Epithelial cell of esophagus (primary cell): ENCODE measurements around the gene GARIN5A.

Source experiments
- DNase-seq: peaks from one replicate; pipeline ENCODE4 v3.0.0; 2010; ENCODE audit warnings: low read depth
- H3K4me3 ChIP-seq: 2 replicates; pipeline ENCODE4 v1.5.1; 2011; ENCODE audit warnings: mild to moderate bottlenecking, low read length, control low read depth
- CTCF ChIP-seq: IDR thresholded peaks from 2 replicates; pipeline ENCODE4 v1.5.1; 2011; ENCODE audit warnings: low read depth, mild to moderate bottlenecking, low read length, control low read depth, inconsistent platforms; ENCODE audit not compliant: insufficient read depth; ENCODE audit errors: missing control alignments

GARIN5A gene

DNA sequence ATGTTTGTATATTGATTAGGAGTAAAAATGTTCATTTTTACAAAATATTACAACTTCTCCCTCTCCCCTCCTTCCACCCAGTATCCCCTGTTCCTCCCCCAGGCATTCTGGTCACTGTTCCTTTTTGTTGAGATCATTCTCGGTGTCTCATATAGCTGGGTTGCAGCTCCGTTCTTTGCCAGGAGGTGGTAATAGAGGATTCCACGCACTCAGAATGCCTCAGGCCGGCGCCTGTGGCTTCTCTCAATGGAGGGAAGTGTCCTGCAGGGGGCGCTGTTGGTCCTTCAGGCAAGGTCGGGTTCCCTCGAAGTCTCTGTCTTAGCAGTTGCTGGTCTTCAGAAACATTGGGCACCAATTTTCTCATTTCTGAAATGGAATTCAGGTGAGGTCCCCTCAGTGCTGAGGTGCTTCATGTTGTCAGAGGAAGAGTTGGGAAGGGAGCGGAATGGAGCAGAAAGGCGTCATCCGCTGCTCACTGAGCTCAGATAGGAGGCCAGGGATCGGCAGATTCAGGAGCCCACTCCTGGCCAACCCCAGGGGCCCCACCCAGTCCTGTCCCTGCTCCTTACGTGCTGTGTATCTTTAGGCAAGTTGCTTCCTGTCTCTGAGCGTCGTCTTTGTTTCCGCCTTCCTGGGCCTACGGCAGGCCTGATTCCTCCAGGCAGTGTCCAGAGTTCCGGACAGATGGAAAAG is 10.3 kb upstream of the GARIN5A start:
- peak; percentile 18 for DNase-seq
- no peak overlapping the region for H3K4me3 ChIP-seq
- TF ChIP-seq CTCF, result peak; percentile 38

- H3K4me3 ChIP-seq, result no peak overlapping the region
- DNase-seq, result no peak
- no peak for TF ChIP-seq CTCF
Measured at GRCh38 chr19:50485284-50485955, 8.8 kb upstream of the GARIN5A start.

DNA sequence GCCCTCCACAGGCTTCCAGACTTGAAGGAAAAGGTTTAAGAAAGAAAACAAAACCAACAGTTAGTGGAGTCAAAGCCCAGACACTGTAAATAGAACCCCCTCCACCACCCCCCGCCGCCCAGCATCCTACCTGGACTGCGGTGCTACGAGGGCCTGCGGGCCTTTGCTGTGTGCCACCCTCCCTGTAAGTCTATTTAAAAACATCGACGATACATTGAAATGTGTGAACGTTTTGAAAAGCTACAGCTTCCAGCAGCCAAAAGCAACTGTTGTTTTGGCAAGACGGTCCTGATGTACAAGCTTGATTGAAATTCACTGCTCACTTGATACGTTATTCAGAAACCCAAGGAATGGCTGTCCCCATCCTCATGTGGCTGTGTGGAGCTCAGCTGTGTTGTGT is 6.3 kb upstream of the GARIN5A start:
- TF ChIP-seq CTCF, result no peak
- DNase-seq, result no peak
- H3K4me3 ChIP-seq, result no peak overlapping the region

DNA sequence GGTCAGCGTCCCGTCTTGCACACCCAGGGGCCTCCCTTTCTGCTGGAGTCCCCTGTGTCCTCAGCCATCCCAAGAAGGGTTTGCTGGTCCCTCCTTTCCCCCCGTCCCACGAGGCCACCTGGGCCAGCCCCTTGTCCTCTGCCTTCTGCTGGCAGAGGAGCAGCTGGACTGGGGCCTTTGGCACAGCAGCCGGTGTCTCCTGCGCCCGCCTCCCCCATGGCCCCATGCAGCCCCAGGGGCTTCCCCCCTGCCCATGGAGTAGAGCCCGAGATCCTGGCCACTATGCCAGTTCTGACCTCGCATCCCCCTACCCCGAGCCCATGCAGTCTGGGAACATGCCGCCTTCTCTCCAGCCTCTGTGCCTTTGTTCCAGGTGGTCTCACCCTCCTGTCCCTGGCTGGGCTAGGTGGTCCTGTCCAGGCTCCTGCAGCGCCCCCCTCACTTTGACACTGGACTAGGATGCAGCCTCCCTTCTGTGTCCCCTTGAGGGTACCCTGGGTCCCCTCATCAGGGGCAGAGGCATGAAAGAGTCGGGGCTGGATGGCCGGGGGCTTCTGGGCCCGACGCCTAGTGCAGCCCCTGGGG is 5.7 kb upstream of the GARIN5A start:
- DNase-seq, result no peak
- H3K4me3 ChIP-seq, result no peak overlapping the region
- TF ChIP-seq CTCF, result no peak

DNA sequence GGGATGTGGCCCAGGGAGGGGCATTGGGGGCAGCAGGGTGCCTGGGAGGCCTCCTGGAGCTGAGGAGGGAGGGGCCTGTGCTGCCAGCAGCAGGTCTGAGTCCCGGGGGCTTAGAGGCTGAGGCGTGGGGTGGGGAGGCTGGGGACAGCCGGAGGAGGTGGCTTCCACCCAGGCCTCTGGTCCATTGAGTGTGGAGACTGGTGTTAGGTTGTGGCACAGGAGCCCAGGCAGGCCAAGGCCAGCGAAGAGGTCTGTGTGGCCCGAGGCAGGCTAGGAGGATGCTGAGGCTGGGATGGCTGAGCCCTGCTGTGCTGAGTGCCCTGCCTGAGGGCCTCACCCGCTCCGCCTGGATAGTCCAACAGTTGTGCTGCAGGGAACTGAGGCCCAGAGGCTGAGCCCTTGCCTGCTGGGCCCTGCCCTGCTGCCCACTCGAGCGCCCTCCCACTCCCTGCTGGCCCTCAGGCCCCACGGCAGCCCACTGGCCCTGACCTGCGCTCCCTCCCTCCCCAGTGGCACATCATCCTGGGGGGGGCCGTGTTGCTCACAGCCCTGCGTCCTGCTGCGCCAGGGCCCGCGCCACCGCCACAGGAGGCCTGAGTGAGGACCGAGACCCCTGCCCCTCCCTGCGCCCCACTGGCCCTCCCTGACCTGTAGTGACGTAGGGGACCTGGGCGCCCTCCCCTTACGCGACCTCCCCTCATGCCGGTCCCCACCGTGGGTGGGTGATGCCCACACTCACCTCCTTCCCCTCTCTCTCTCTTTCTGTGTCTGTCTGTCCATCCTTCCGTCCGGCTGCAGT is 4.9 kb upstream of the GARIN5A start:
- H3K4me3 ChIP-seq, result no peak overlapping the region
- no peak for TF ChIP-seq CTCF

DNA sequence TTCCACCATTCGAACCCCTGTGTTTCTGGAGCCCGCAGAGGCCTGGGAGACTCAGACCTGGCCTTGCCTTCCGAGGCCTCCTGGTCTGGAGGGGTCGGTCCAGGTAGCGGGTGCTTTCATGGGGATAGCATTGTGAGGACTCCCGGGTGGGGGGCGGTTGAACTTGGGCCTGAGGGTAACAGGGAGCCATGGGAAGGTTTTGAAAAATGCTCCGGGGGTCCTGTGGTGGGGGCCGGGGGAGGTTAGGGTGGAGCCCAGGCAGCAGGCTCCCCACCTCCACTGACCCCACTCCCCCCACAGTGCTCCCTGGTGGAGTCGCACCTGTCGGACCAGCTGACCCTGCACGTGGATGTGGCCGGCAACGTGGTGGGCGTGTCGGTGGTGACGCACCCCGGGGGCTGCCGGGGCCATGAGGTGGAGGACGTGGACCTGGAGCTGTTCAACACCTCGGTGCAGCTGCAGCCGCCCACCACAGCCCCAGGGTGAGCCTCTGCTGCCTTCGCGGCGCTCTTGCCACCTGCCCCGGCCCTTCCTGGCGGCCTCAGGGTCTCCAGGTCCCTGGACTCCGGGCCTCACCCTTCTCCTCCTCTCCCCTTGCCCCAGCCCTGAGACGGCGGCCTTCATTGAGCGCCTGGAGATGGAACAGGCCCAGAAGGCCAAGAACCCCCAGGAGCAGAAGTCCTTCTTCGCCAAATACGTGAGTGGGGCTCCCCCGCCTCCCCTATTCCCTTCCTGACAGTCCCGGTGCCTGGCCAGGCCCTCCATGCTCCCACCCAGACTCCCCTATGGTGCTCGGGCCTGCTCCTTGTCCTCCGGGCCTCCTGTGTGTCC is 3.8 kb upstream of the GARIN5A start:
- no peak for DNase-seq
- H3K4me3 ChIP-seq, result no peak overlapping the region
- TF ChIP-seq CTCF, result no peak

More for the DNA sequence above, 4.9 kb upstream of the GARIN5A start:
- no peak for DNase-seq
